Prostate gland (tissue), 2 donors: ENCODE measurements around the gene CFAP97D1.

Experiments
- POLR2A ChIP-seq: fragments of 450-650 bp; IDR thresholded peaks from one replicate; pipeline ENCODE4 v1.6.1; 2016; ENCODE audit warnings: antibody characterized with exemption, mild to moderate bottlenecking
- POLR2AphosphoS5 ChIP-seq: sonication (generic); formaldehyde crosslinking; IDR thresholded peaks from one replicate; pipeline ENCODE4 v1.6.1; 2017; ENCODE audit warnings: antibody characterized with exemption
- TF ChIP-seq, protein P1 (sequence below), 4 experiments: fragments of 200-600 bp in 2 of 4; fragments of 450-650 bp in 2 of 4; sonication (generic) in 2 of 4; IDR thresholded peaks; 1 replicate in 3 of 4; 2 replicates in 1 of 4; pipeline ENCODE4 v1.5.1; 2016 to 2019; ENCODE audit warnings: antibody characterized with exemption in 4 of 4, mild to moderate bottlenecking in 2 of 4, moderate library complexity in 2 of 4

DNA sequence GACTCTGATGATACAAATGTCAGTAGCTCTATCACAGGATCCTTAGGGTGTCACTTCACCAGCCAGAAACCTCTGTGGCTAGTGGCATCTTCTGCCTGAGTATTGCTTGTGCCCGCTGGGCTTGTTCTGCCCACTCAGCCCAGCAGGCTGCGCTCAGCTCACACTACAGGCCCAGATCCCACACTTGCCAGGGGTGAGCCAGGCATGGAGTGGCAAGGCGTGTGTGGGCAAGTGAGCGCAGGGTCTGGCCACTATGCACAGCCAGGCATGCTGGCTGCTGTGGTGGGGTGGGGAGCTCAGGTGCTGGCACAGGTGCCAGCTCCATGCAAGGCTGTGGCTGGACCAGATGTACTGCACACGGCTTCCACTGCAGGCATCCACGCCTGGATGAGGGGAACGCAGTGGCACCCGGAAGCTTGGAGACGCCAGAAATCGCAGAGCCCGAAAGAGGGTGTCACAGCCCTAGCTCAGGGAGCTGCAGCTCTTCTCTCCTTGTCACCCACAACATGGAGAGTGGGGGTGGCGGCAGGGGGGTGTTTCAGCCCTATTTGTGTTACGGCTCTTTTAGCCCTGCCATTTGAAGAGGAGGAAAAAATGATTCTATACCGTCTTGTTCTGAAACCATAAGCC lies 10.2 kb downstream of the CFAP97D1 start:
- TF ChIP-seq, protein P1, sequence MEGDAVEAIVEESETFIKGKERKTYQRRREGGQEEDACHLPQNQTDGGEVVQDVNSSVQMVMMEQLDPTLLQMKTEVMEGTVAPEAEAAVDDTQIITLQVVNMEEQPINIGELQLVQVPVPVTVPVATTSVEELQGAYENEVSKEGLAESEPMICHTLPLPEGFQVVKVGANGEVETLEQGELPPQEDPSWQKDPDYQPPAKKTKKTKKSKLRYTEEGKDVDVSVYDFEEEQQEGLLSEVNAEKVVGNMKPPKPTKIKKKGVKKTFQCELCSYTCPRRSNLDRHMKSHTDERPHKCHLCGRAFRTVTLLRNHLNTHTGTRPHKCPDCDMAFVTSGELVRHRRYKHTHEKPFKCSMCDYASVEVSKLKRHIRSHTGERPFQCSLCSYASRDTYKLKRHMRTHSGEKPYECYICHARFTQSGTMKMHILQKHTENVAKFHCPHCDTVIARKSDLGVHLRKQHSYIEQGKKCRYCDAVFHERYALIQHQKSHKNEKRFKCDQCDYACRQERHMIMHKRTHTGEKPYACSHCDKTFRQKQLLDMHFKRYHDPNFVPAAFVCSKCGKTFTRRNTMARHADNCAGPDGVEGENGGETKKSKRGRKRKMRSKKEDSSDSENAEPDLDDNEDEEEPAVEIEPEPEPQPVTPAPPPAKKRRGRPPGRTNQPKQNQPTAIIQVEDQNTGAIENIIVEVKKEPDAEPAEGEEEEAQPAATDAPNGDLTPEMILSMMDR (IDR thresholded peaks at IDR 0.05): peak in 2 of 4 experiments; percentile 50 to 51
- TF ChIP-seq POLR2A (no peak), POLR2AphosphoS5 (no peak)
